GM18519 (cell line): Measurements from ENCODE around the gene PMVK.

Experiments
- ATAC-seq: cut with Tn5 transposase; IDR thresholded peaks from one replicate; pipeline ENCODE4 v1.9.1; 2021; ENCODE audit warnings: mild to moderate bottlenecking, moderate library complexity; ENCODE audit not compliant: unreplicated experiment, low FRiP score

PMVK gene

DNA sequence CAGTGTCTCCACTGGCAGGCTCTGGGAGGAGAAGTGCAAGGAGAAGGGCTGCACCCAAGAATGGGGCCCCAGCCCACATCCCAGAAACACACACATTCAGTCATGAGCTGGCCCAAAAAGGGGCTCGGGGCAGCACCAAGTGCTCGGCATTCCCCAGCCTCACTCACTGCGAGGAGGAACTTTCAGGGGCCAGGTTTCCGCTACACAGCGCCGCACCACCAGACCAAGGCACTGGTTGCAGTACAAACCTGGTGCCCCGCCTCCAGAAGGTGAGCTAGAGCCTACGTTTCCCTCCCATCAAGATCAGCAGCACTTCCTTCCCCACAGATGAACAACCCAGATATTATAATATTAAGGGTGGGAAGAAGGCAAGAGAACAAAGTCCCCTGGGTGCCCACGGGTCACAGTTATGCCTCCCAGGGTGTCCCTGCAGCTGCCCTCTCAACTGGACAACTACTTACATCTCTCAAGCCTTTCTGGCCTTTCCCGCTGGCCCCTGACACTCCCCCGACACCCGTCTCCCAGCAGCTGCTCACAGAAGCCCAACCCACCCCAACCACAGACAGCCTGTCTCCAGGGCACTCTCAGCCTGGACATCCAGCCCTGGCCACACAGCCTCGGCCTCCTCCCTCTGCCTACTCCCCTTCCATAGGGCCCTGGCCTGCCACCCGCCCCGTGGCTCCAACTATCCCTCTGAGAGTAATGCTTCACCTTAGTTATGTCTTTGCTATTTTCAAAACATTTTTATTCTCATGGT, 15.6 kb upstream of the PMVK start:
- no peak for ATAC-seq

GRCh38 chr1:154948079-154948478, 11.6 kb upstream of the PMVK start:
- ATAC-seq: no peak

GRCh38 chr1:154945962-154946850, 9.7 kb upstream of the PMVK start:
- no peak for ATAC-seq

GRCh38 chr1:154945160-154945961, 8.8 kb upstream of the PMVK start:
- no peak for ATAC-seq

DNA sequence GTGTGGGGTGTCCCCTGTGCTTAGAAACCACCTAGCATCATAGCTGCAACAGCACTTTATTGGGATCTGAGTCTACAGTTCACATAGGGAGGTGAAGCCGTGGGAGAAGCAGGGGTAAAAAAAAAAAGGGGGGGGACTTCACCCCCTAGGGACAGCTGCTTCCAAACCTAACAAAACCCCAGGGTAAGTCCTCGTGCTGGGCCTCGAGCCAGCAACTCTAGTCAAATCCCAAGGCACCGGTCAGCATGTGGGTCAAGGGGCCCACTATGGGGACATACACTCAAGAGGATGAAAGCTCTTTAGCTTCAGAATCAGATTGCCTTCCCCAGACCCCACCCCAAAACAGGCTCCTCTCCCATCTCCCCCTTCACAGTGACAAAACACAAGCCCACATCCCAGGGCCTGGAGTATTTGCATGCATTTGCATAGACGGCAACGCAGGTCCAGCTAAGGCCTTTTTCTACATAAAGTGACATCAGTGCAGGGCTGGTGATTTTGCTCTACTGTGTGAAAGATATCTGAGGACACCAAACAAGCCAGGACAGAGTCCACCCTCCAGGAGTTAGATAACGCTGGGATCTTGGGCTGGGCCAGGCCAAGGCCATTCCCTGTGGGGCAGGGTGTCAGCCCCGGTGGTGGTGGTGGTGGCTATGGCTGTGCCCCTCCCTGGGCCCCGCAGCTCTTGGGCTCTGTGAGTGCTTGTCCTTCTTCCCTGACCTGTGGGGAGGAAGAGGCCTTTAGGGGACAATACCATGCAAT, 8.1 kb upstream of the PMVK start:
- ATAC-seq: no peak

DNA sequence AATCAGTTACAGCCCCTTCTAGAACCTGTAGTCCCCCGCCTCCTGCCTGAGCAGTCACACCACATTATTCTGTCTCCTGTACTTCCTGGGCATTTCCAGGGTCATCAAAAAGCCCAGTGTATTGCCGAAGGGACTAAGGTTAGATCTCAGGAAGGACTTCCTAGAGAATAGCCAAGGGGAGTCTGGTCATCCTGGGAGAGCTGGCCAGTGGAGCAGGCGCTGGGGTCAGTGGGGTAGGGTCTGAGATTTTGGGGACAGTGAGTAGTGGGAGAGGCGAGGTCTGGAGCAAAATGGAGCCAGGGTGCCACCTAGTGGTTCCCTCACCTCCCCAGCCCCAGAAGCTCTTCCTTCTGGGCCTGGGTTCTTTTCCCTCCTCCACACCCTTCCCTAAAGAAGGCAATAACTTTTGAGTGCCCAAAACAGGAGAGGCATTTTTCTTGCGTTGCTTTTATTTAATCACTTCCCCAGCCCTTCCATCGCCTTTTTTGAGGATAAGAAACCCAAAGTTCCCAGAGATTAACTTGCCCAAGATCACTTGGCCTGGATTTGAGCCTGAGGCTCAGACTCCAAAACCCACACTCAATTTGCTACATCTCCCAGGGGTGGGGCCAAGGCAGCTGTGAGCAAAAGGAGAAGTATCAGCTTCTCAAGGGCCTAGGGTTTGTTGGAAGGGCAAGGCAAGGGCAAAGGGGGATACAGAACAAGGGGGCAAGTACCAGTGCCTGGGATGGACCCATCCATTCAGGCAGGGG, 7.3 kb upstream of the PMVK start:
- no peak for ATAC-seq

DNA sequence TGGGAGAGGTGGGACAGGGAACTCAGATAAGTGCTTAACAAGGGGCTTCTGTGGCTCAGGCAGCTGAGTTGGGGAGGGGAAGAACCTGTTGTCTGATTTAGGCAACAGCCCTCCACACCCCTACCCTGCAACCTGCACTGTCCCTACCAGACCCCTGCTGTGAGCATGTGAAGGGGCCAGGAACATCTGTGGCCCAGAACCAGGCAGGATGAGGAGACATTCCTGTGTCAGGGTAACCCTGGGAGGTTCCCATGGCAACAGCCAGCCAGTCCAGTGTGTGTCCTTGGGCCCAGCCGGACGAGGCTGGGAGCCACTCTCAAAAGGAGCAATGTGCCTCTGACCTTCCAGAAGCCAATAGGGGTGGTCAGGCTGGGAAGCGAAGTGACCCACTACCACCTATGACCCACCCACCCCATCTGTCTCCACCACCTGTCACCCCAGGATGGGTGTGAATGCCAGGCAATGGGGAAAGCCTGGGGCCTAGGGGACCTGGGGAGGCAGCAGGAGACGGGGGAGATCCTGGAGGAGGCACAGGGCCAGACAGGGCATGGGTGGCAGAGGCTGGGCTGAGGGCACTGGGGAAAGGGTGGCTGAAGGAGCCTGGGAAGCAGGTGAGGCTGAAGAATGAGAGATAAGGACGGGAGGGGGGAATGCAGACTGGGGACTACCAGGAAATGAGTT, 5.0 kb upstream of the PMVK start:
- no peak for ATAC-seq

DNA sequence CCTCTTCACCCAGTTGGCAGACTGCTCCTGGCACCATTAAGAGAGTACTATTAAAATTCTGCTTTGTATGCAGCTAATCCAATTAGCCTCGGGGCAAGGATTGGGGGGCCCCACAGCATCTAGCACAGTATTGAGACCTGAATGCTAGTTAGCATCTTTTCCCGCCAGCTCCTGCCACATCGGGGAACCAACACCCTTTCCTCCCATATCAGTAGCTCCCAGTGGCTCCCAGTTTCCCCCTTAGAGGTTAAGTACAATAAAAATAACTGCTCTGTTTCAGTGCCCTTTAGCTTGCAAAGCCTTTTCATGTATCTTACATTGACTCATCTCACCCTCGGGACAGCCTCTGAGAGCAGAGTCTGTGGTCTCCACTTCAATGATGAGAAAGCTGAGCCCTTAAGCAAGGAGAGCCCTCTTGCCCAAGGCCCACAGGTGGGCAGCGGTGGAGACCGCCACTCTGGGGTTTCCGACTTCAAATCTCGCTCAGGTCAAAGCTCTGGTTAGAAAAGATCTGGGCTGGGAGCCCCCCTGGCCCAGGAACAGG, 4.2 kb upstream of the PMVK start:
- ATAC-seq: no peak

- no peak for ATAC-seq
These were observed 3.7 kb upstream of the PMVK start for GRCh38 chr1:154940213-154940560.

DNA sequence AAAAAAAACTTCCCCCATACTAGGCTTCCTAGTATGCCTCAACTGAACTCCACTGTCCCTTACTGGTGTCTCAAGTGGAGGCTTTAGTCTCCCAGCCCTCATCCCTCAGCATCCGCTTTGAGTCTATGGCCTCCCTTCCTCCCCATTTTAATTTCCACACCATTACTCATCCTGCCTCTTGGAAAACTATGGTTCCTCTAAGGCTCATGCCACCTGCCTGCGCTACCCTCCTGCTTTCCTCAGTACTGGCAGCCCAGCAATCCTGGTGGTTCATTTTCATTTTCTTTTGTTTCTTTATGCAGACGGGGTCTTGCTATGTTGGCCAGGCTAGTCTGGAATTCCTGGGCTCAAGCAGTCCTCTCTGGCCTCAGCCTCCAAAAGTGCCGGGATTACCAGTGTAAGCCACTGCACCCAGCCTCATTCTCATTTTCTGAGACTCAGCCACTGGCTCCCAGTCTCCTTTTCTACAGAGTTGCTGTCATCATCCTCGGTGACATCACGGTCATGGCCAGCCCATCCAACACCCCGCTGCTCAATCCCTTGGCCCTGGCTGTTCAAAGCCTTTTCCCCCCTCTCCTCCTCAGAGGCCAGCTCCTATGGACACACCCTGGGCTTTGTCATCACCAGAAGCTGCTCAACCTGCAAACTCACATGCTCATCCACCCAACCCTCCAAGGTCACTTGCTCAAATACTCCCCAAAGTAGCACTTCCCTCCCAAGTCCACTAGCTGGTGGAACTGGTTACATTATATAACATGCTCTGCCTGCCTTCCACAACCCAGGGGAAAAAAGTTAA, 2.3 kb upstream of the PMVK start:
- no peak for ATAC-seq

DNA sequence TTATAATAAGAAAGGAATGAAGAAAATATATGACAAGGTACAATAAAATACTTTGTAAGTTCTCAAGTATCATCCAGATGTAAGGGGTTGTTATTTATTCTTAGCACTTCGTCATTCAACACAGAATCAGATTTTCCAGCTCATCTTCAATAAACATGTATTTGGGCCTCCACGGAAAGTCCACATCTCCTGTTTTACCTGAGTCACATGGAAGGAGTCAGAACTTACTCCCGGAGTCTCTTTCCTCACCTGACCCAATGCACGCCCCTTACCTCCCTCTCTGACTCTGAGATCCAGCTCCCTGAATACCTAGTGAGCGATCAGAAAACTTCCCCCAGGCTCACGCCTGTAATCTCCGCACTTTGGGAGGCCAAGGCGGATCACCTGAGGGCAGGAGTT, 1.5 kb upstream of the PMVK start:
- no peak for ATAC-seq

DNA sequence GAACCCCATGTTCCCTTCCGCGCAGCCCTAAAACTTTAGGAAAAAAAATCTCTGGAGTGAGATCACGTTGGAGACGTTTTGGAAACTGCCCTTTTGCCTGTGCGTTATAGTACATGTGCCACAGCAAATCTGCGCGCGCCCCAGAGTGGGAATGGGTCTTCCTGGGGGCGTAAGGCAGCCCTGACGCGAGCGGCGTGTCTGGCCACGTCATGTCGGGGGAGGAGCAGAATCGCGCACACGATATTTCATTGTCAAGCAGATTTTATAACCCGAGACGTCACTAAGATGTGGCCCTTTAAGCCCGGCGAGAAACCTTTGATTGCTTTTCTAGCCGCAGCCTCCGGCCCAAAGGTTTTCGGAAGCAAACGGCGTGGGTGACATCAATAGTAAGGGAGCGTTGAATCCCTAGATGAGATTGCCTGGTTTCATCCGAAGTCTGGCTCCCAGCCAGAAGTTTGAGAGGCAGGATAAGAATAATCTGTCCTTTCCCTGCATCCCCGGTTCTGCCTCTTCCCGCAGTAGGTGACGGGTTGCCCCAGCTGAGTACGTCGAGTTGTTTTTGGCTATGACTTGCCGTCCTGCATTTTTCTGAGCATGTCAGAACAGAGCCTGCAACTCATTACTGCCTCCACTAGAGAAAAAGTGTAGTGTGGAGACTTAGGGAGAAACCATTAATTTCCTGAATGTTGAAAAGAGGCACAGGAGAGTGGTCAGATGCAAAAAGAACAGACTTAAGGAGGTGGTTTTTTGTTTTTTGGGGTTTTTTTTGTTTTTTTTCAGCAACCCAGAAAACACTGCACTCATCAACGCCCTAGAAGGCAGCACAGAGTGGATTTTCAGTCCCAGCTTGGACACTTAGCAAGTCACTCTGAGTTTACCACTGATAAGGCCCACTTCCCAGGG, 817 bp upstream of the PMVK start:
- ATAC-seq: peak; percentile 27

DNA sequence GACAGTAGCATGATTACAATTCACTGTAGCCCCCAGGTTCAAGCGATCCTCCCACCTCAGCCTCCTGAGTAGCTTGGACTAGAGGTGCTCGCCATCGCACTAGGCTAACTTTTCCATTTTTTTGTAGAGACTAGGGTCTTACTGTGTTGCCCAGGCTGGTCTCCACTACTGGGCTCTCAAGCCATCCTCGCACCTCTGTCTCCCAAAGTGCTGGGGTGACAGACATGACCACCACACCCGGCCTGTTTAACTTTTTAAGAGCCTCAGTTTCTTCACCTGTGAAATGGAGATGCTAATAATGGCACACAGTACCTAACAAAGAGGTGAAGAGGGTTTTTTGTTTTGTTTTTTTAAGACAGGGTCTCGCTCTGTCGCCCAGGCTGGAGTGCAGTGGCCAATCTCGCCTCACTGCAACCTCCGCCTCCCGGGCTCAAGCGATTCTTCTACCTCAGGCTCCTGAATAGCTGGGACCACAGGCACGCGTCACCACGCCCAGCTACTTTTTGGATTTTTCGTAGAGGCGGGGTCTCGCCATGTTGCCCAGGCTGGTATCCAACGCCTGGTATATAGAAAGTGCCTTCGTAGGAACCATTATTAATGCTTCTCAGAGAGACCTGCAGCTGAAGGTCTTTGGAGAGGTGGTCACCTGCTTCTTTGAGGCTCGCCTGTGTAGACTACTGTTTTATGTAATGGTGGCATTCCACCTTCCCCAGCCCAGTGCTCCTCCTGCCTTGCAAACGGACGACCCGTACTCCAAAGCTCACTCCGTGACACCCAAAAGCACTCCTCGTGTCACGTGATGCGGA, 567 bp downstream of the PMVK start:
- no peak for ATAC-seq

GRCh38 chr1:154934358-154934948, 2.1 kb downstream of the PMVK start:
- no peak for ATAC-seq

DNA sequence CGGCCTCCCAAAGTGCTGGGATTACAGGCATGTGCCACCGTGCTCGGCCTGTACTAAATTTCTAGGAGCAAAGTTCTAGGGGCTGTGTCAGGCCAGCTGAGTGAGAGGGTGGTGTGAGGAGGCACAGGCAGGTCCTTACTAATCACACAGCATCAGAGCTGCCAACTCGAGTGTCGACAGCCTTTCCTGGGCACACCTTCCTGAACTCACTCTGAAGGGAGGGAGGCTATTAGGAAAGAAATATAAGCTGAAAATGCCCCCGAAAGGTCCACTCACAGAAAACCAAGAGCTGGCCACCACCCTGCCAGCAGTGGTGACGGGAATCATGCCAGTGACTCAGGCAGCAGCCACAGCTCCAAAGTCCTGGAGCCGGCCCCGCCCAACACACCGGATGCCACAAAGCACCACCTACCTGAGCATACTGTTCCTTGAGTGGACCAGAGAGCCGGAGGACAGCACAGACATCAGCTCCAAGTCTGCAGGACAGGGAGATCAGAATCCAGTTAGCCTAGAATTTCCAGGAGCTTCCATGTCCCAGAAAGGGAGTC, 4.5 kb downstream of the PMVK start:
- ATAC-seq: no peak

- no peak for ATAC-seq
These were observed 10.3 kb downstream of the PMVK start for GRCh38 chr1:154926201-154926600.
